RWPE1 (cell line): ENCODE measurements around the gene ACTR5.
"Not testable (repeated sequence)": the region's sequence is repeated elsewhere in the genome, so short reads cannot be mapped to it uniquely, and the experiment has no call there.

ENCODE experiments used
- CTCF ChIA-PET: fragments of 350-600 bp; sonication (Branson Sonifier 250); formaldehyde crosslinking; extraction: SDS; loops from one replicate; lab custom pipeline; 2021; lab: Yijun Ruan, JAX
- POLR2A ChIA-PET: fragments of 400-600 bp; formaldehyde crosslinking; extraction: SDS; loops from one replicate; lab custom pipeline; 2020; ENCODE audit warnings: antibody characterized with exemption; ENCODE audit not compliant: low non-redundant PET; lab: Yijun Ruan, JAX
- DNase-seq: peaks from one replicate; pipeline ENCODE4 v3.0.0; 2012; ENCODE audit warnings: low spot score
- H3K27ac ChIP-seq: fragments of 450-650 bp; 2 replicates; pipeline ENCODE4 v1.5.1; 2017
- TF ChIP-seq, protein P1 (sequence below): fragments of 450-650 bp; conservative IDR thresholded peaks from 2 replicates; pipeline ENCODE4 v1.5.1; 2017; ENCODE audit warnings: low read depth, mild to moderate bottlenecking

The ACTR5 gene

DNA sequence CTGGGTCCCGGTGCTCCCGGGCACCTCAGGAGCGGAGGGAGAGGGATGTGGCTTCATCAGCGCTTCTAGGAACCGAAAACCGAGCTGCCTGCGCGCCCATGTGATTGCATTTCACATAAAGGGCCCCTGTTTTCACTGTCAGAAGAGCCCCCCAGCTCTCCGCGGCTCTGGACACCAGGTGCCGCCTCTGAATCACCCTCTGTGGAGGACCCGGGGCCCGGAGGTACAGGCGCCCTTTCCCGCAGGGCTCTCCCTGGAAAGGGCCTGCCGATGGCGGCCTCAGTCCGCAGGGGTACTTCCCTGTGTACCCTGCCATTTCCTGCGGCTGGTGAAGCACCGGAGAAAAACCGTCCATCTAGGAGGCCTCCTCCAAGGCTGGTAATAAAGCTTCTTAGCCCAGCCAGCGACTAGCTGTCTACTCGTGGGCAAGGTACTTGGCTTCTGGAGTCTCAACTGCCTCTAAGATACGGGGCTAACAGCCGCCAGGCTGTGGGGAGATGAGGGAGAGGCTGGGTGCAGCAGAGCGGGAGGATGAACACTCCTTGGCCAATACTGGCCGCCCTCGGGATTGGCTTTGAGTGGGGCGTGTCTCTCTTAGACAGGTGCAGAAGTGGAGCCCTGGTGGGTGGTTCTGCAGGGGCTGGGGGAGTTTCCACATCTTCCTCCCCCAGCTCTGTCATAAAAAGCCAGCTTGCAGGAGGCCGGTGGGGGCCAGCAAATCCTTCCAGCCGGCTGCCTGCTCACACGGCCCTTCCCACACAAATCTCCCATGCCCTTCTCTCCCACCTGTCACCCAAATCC is 58.8 kb downstream of the ACTR5 start:
- TF ChIP-seq, protein P1, sequence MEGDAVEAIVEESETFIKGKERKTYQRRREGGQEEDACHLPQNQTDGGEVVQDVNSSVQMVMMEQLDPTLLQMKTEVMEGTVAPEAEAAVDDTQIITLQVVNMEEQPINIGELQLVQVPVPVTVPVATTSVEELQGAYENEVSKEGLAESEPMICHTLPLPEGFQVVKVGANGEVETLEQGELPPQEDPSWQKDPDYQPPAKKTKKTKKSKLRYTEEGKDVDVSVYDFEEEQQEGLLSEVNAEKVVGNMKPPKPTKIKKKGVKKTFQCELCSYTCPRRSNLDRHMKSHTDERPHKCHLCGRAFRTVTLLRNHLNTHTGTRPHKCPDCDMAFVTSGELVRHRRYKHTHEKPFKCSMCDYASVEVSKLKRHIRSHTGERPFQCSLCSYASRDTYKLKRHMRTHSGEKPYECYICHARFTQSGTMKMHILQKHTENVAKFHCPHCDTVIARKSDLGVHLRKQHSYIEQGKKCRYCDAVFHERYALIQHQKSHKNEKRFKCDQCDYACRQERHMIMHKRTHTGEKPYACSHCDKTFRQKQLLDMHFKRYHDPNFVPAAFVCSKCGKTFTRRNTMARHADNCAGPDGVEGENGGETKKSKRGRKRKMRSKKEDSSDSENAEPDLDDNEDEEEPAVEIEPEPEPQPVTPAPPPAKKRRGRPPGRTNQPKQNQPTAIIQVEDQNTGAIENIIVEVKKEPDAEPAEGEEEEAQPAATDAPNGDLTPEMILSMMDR, result no peak
- no peak for DNase-seq
- ChIA-PET POLR2A (interaction anchor here (0.6 kb wide), 1 partner anchor 81 kb away, joined by 3 read pairs; no protein-coding TSS in a partner anchor), CTCF (interaction anchor here (0.6 to 0.7 kb wide), 3 partner anchors 12 to 54 kb away, joined by 3 to 8 read pairs (median 3); no protein-coding TSS in a partner anchor)
- no peak overlapping the region for H3K27ac ChIP-seq

DNA sequence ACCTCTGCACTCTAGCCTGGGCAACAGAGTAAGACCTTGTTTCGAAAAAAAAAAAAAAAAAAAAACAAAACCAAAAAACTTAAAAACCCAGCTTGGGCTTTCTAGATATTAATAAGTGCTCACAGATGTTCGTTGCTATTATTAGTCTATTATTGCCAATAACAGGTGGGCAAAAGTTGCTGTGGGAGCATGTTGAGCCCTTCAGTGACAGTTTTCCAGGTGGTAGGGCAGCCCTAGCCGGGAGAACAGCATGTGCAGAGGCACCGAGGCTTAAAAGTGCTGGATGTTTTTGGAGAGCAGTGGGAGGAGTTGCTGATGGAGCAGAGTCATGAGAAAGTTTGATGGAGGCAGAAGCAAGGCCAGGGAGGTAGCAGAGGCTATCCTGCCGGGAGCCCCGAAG is 61.7 kb downstream of the ACTR5 start:
- DNase-seq, result no peak
- no peak overlapping the region for H3K27ac ChIP-seq
- CTCF ChIA-PET, result interaction anchor here (0.6 kb wide), 1 partner anchor 196 kb away, joined by 4 read pairs; no protein-coding TSS in a partner anchor
- TF ChIP-seq, protein P1, result no peak
- POLR2A ChIA-PET, result interaction anchor here (0.6 kb wide), 1 partner anchor 336 kb away, joined by 5 read pairs; no protein-coding TSS in a partner anchor

- TF ChIP-seq, protein P1, result no peak
- CTCF ChIA-PET, result no interaction called here
- POLR2A ChIA-PET, result no interaction called here
- no peak for DNase-seq
- H3K27ac ChIP-seq, result no peak overlapping the region
Measured at GRCh38 chr20:38810926-38811630, 62.8 kb downstream of the ACTR5 start.

DNA sequence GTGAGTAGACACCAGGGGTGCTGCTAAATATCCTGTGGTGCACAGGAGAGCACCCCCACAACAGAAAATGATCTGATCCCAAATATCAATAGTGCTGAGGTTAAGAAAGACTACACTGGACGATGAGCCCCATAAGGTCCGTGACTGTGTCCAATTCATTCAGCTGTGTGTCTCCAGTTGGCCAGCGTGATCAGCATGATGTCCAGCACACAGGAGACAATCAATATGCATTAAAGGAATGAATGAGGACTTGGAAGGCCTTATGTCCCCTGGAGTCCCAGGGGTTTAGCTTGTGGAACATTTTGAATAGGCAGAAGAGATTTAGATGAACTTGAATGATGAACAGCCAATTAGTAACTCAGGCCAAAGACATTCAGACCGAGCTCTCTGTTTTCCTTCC is 63.5 kb downstream of the ACTR5 start:
- CTCF ChIA-PET, result interaction anchor here (1.1 kb wide), 1 partner anchor 239 kb away, joined by 3 read pairs; no protein-coding TSS in a partner anchor
- POLR2A ChIA-PET, result no interaction called here
- DNase-seq, result no peak
- no peak overlapping the region for H3K27ac ChIP-seq
- TF ChIP-seq, protein P1, result no peak

DNA sequence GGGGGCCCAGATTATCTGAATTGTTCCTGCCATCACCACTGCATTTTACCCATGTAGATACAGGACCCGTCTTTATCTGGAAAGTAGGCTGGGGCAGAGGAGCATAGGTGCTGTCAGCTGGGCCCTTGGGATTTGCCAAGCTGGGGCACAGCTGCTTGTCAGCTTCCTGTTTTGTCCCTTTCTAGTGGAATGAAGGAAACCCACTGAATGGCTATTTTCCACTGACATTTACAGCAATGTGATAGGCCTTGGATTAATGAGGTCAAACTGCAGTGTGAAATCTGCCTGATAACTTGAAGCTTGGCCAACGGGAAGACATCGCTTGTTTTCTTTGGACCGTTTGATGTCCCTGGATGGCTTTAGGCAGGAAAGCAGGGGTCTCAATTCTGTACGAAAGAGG is 63.9 kb downstream of the ACTR5 start:
- TF ChIP-seq, protein P1, result no peak
- DNase-seq, result no peak
- no peak overlapping the region for H3K27ac ChIP-seq
- CTCF ChIA-PET, result interaction anchor here (1.1 kb wide), 1 partner anchor 238 kb away, joined by 3 read pairs; no protein-coding TSS in a partner anchor
- POLR2A ChIA-PET, result no interaction called here

- TF ChIP-seq, protein P1, result no peak
- ChIA-PET CTCF (interaction anchor here (1.1 kb wide), 1 partner anchor 237 kb away, joined by 3 read pairs; no protein-coding TSS in a partner anchor), POLR2A (no interaction called here)
- H3K27ac ChIP-seq, result no peak overlapping the region
- no peak for DNase-seq
Measured at GRCh38 chr20:38812709-38813573, 64.7 kb downstream of the ACTR5 start.

DNA sequence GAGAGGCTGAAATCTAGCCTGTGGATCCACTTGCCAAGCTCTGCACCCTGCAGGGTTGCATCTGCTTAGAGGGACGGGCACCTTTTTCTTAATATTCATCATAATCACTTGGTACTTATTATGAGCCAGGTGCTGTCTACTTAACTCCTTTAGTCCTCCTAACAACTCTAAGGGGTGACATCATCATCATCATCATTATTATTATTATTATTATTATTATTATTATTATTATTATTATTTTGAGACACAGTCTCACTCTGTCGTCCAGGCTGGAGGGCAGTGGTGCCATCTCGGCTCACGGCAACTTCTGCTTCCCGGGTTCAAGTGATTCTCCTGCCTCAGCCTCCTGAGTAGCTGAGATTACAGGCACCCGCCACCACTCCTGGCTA is 65.3 kb downstream of the ACTR5 start:
- CTCF ChIA-PET, POLR2A ChIA-PET, DNase-seq, H3K27ac ChIP-seq: not testable (repeated sequence)
